PFSK-1 (cell line): ENCODE results near the gene PLEKHG4.

ENCODE experiments used
- FOXP2 ChIP-seq: optimal IDR thresholded peaks from 2 replicates; pipeline ENCODE3; 2011; ENCODE audit warnings: borderline replicate concordance, control low read depth, inconsistent platforms; ENCODE audit not compliant: insufficient read depth; ENCODE audit errors: extremely low read length, extremely low read depth
- POLR2AphosphoS5 ChIP-seq: IDR thresholded peaks from 2 replicates; pipeline ENCODE4 v1.6.1; 2012; ENCODE audit warnings: low read depth, mild to moderate bottlenecking, control low read depth, low read length, moderate library complexity
- REST ChIP-seq, 2 experiments: IDR thresholded peaks; 2 replicates each; pipeline versions ENCODE4 v1.6.1 to v1.8.0; 2011 to 2012; ENCODE audit warnings: low read depth in 2 of 2, low read length in 2 of 2, control low read depth in 1 of 2, inconsistent platforms in 1 of 2, mild to moderate bottlenecking in 1 of 2, moderate library complexity in 1 of 2; ENCODE audit not compliant: insufficient read depth in 1 of 2
- SIN3A ChIP-seq: IDR thresholded peaks from 2 replicates; pipeline ENCODE4 v1.6.1; 2012; ENCODE audit warnings: mild to moderate bottlenecking, low read length, moderate library complexity, borderline replicate concordance; ENCODE audit not compliant: insufficient read depth
- TAF1 ChIP-seq: IDR thresholded peaks from 2 replicates; pipeline ENCODE4 v1.6.1; 2012; ENCODE audit warnings: low read length, control low read depth, borderline replicate concordance; ENCODE audit not compliant: insufficient read depth

GRCh38 chr16:67238278-67238575 lies 41.1 kb upstream of the PLEKHG4 start:
- TF ChIP-seq POLR2AphosphoS5, result no peak
- TF ChIP-seq FOXP2, result no peak
- TF ChIP-seq REST (IDR thresholded peaks at IDR 0.05; ENCODE audit: insufficient read depth in 1 of 2, low read depth in 2 of 2, low read length in 2 of 2), result no peak
- no peak for TF ChIP-seq SIN3A
- no peak for TF ChIP-seq TAF1
